CD4-positive, alpha-beta T cell treated with Interleukin-15 for 4 hours (primary cell): Measurements from ENCODE around the gene MAGI1.

Source experiments
- DNase-seq: peaks from one replicate; pipeline ENCODE4 v3.0.0-alpha.2; 2020; ENCODE audit warnings: low spot score

MAGI1 gene

DNA sequence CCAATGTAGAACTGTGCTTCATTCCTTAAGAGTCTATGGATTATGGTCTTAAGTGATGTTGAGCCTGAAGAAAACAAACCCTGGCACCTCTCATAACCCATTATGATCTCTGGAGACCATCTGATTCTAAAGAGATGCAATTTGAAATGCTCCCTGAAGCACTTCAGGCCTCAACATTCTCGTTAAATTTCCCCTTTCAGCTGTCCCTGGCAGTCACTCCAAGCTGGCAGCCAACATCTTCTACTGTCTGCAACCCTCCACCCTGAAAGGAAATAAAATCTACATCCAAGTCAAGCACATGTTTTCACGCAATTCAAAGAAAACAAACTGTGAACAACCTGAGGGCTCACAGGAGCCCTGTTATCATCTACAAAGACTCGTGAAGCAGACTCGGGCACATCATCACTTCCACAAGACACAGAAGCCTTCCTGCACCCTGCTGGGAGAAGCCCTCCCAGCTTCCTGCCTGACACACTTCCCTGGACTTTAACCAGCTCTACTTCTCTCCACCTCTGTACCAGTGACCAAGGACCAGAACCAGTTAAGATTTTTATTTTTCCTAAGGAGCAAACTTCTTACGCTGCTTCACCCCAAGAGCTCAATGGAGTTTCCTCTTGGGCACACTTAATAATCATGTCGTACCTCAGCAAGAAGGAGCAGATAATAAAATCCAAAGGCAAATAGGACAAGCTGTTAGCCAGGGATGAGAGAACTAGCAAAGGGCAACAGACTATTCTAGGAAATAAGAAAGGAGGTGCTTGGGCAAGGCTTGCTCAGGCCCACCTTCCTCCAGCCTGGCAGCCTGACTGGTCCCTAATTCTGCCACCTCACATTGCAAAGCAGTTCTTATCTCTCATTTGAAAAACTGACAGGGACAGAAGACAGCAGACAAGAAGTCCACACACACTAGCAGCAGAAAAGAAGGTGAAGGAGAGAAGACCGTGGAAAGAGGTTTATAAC, 67.1 kb downstream of the MAGI1 start:
- DNase-seq, result no peak

DNA sequence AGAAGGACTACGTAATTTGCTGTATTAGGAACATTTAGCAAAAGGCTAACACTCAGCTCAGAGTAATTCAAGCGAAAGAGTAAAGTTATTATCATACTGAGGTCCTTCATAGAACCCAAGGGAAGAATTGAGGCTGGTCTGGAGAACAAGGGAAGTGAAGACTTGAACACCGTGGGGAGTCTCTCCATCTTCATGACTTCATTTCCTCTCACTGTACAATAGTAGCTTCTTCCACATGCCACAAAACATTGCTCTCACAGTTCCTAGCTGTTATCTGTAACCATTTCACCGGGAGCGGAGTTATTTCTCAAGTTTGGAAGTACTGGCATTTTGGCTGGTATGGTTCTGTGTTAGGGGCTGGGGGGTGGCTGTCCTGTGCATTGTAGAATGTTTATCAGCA, 69.7 kb downstream of the MAGI1 start:
- DNase-seq, result no peak

GRCh38 chr3:65967451-65967850, 71.3 kb downstream of the MAGI1 start:
- DNase-seq, result no peak

DNA sequence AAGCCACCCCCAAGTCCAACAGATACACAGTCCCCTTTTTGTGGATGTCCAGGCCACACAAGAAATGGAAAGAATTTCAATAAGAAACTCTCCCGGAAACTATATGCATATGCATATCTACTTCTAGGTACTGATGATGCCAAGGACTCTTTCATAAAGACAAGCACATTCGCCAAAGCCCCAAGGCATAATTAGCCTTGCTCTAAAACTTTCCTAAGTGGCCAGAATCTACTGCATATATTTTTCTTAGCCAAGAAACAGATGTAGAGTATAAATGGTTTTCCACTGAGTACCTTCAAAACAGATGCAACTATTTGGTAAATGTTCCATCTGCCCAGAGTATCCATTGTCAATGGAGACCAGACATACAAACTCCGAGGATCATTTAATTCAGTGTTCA, 73.9 kb downstream of the MAGI1 start:
- DNase-seq, result no peak

DNA sequence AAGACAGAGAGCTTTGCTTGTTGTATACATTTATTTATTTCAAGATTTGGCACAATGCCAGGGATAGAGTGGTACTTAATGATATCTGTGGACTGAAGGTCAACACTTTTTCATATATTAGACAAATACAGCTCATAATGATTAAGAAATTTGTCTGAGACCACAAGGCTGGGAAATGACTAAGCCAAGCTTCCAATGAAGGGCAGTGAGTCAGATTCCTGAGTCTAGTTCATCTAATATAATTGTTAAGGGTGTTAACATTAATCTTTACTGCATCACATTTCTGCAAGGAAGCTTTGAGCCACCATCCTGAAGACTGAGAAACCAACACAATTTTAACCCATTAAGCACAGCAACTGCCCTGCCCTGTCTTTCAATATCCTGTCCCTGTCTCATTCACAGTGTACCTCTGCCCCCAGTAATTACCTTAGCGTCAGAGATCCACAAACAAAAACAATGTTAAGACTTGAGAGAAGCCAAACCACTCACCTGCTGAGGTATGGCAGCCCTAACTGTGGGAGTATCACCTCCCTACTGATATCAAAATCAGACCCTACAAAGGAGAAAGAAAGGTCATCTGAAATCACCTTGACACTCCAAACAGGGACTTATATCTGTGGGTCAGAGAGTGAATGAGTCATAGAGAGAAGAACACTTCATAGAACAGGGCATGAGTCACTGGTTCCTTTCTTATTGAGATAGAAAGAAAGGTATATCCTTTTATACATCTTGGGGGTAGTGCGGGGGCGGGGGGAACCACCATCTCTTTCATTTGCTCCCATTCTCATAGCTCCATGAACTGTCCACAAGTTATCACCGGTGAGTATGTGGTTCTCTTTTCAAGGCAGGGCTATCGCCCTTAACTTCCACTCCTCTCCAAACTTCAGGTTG, 74.7 kb downstream of the MAGI1 start:
- DNase-seq, result no peak

- no peak for DNase-seq
These were observed 77.0 kb downstream of the MAGI1 start for GRCh38 chr3:65961733-65962132.

- no peak for DNase-seq
These were observed 77.6 kb downstream of the MAGI1 start for GRCh38 chr3:65961128-65961527.

DNA sequence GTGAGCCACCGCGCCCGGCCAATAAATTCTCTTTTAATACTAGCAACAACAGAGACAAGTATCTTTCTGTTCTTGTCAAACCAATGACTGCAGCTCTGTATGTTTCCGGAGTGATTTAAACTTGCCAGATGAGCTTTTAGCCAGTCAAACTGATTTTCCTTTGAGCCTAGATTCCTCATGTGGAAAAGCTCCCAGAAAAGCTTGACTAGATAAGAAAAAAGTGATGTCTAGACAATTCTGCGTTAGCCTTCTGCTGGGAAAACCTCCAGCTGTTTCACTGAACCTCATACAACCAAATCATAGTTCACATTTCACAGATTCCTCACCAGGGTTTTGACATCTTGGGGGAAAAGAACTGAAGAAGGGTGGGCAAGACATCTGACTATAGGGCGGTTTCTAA, 78.6 kb downstream of the MAGI1 start:
- DNase-seq, result no peak

DNA sequence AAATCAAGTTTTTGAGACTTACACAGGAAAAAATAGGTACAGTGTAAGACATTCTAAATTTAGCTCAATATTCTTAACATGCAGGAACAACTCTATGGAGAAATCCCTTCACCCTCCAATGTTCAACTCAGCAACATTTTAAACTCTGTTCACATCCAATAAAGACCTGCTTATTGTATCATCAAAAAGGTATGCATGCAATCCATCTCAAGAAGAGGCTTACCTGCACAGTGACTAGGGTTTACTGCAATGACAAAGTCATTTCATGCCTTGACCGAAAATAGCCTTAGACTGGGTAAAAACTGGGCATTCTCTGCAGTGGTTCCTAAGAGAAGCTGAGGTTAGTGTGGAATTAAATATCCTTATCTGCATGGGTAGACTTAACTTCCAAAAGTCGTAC, 80.5 kb downstream of the MAGI1 start:
- DNase-seq, result no peak

- DNase-seq, result no peak
These were observed 82.8 kb downstream of the MAGI1 start for GRCh38 chr3:65955792-65956477.

- DNase-seq, result no peak
These were observed 84.6 kb downstream of the MAGI1 start for GRCh38 chr3:65953881-65954733.

DNA sequence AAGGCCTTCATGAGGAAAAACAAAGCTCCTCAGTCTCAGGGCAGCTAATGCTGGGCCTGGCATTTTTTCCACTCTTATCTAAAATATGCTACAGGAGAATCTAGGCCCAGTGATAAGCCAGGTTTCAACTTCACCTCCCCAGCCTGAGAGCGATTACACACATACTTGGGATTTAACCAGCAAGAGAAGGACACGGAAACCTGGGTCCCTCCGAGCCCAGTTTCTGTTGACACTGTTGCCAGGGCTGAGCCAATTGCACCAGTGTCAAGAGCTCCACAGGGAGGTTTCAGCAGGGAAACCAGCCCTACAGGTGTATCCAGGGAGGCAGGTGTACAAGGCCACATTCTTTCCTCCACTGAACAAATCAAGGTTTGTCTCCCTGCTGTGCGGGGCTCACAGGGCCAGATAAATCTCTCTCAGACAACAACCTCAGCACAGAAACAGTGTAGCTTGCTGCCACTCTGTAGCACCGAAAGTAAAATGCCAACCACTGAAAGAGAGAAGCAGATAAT, 85.4 kb downstream of the MAGI1 start:
- DNase-seq, result no peak

DNA sequence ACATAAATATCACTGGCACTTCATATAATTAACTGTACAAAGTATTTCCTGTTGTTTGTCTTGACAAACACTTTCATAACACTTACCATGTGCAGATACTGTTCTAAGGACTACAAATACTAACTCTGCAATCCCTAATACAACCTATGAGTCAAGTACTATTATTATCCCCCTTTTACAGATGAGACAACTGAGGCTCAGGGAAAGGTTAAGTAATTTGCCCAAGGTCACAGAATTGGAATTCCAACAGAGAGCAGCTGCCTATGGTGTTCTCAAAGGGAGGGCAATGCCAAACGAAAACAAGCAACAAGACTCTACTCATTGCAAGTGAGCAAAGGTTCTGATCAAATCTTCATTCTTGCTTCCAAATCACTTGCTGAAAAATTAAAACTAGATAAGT, 85.9 kb downstream of the MAGI1 start:
- no peak for DNase-seq

DNA sequence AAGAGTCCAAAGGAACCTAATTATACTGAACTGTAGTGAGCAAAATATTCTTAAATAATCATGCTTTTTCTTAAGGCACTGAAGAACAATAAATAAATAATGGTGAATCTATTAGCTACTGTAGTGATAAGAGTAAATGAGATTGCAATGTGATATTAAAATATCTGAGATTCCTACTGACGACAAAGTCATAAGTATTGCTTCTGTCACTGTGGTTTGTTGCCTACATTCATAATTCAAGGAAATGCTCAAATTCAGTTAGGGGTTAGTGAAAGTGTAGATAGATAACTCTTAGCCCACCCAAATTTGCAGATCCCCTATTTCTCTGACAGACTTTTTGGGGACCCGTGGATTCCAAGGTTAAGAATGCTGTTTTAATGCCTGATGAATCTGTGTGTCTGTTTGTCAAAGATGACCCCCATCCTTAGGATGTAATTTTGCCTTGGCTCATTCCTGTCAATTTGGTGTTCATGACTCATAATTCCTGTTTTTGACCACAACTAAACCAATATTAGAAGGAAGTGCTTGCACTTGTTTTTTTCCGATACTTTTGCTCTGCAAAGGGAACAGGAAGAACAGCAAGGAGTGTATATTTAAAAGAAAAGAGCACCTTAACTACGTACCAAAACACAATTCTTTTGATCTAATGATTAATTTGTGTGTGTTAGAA, 86.7 kb downstream of the MAGI1 start:
- no peak for DNase-seq

- no peak for DNase-seq
These were observed 88.1 kb downstream of the MAGI1 start for GRCh38 chr3:65950340-65951326.

- DNase-seq, result no peak
These were observed 89.7 kb downstream of the MAGI1 start for GRCh38 chr3:65948841-65949573.

DNA sequence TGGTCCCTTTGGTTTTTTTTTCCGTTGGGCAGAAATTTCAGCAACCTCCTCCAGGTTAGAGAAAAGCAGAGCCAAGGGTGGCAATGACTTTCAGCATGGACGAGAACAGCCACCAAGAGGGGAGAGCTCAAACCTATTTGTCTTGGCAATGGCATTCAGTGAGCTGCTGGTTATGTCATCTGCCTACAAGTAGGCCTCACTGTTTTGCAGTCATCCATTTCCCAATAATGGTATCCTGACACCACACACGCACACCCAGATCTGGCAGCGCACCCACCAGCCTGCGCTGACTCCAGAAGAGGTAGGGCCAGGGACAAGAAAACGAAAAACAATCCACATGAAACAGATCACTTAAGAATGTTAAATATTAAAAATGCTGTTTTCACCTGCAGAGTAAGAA, 92.3 kb downstream of the MAGI1 start:
- no peak for DNase-seq

GRCh38 chr3:65945953-65946352, 92.8 kb downstream of the MAGI1 start:
- no peak for DNase-seq

DNA sequence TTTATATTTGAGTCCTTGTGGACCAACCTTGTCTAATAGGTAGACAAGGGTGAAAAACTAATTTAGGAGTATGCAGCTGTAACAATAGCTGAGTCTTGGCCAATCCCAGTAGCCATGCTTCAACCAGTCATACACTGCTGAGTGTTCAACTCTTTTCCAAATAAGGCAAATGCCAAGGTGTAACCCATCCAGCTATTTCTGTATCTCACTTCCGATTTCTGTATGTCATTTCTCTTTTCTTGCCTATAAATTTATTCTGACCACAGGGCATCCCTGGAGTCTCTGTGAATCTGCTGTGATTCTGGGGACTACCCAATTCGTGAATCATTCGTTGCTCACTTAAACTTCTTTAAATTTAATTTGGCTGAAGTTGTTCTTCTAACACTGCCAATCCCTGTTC, 93.2 kb downstream of the MAGI1 start:
- DNase-seq, result no peak
